Stimulated activated CD4-positive, alpha-beta T cell treated with anti-CD3 and anti-CD28 coated beads, TNF-alpha, amount 100 ng/mL, for 24 hours (primary cell): ENCODE measurements around the gene KHDC3L.

Experiments
- DNase-seq, 3 experiments: peaks; one replicate each; pipeline ENCODE4 v3.0.0-alpha.2; 2020; ENCODE audit warnings: low read depth in 3 of 3

Gene KHDC3L

GRCh38 chr6:73362358-73362757 lies at the start of gene KHDC3L:
TSS of gene KHDC3L (plus strand) at chr6:73362658. CDS start at chr6:73362730, 72 bp downstream.
- no peak for DNase-seq

GRCh38 chr6:73314577-73315492 lies 47.6 kb upstream of the KHDC3L start:
- no peak for DNase-seq

GRCh38 chr6:73323323-73323722 lies 39.1 kb upstream of the KHDC3L start:
- DNase-seq, result no peak

GRCh38 chr6:73325656-73326055 lies 36.8 kb upstream of the KHDC3L start:
- no peak for DNase-seq

GRCh38 chr6:73328790-73329189 lies 33.7 kb upstream of the KHDC3L start:
- no peak for DNase-seq

GRCh38 chr6:73329201-73329600 lies 33.3 kb upstream of the KHDC3L start:
- no peak for DNase-seq

- no peak for DNase-seq
These were observed 23.1 kb upstream of the KHDC3L start for GRCh38 chr6:73339340-73339739.

- no peak for DNase-seq
These were observed 22.4 kb upstream of the KHDC3L start for GRCh38 chr6:73340048-73340447.

- DNase-seq, result no peak
These were observed 21.1 kb upstream of the KHDC3L start for GRCh38 chr6:73341335-73341734.

GRCh38 chr6:73342174-73342573 lies 20.3 kb upstream of the KHDC3L start:
- no peak for DNase-seq

- no peak for DNase-seq
These were observed 19.3 kb upstream of the KHDC3L start for GRCh38 chr6:73343164-73343563.

GRCh38 chr6:73348550-73349204 lies 13.8 kb upstream of the KHDC3L start:
- DNase-seq, result no peak

GRCh38 chr6:73349311-73349710 lies 13.1 kb upstream of the KHDC3L start:
- no peak for DNase-seq

- no peak for DNase-seq
These were observed 8.5 kb upstream of the KHDC3L start, which contains the start of gene DPPA5 for GRCh38 chr6:73353636-73354593. TSS of gene DPPA5 (minus strand) at chr6:73354276. CDS start at chr6:73354225, 51 bp downstream.

- no peak for DNase-seq
These were observed 545 bp downstream of the KHDC3L start for GRCh38 chr6:73362869-73363536.

- no peak for DNase-seq
These were observed 1.0 kb downstream of the KHDC3L start for GRCh38 chr6:73363537-73363875.

- DNase-seq, result no peak
These were observed 1.7 kb downstream of the KHDC3L start for GRCh38 chr6:73364121-73364520.

- DNase-seq, result no peak
These were observed 2.1 kb downstream of the KHDC3L start for GRCh38 chr6:73364549-73364948.

- no peak for DNase-seq
These were observed 5.4 kb downstream of the KHDC3L start for GRCh38 chr6:73367761-73368355.

GRCh38 chr6:73368675-73369074 lies 6.2 kb downstream of the KHDC3L start:
- DNase-seq, result no peak

- no peak for DNase-seq
These were observed 6.7 kb downstream of the KHDC3L start for GRCh38 chr6:73369157-73369556.
